GM12878 (cell line): ENCODE data around the gene MED13L. TPM values are rescaled to one million over a fixed set of nuclear protein-coding genes. Genes with fewer than 3 reads are reported as not detected.

ENCODE experiments used
- ATAC-seq: fragments of 200-7000 bp; cut with Tn5 transposase; 3 replicates; pipeline ENCODE4 v1.9.1; 2020; ENCODE audit warnings: mild to moderate bottlenecking, moderate library complexity
- BruUV-seq: library from RNA; stranded (reverse); fragments of 400-500 nt; replicated peaks from 2 replicates; lab custom pipeline; 2021; lab: Mats Ljungman, UMichigan
- CTCF ChIA-PET: fragments of 300-600 bp; sonication (Branson Sonifier 250); formaldehyde crosslinking; extraction: SDS; loops from one replicate; lab custom pipeline; 2021; ENCODE audit warnings: inconsistent platforms; lab: Yijun Ruan, JAX
- POLR2A ChIA-PET: fragments of 350-600 bp; formaldehyde crosslinking; extraction: SDS; loops from one replicate; lab custom pipeline; 2021; ENCODE audit warnings: inconsistent platforms; lab: Charles Lee
- RAD21 ChIA-PET: fragments of 300-600 bp; sonication (Branson Sonifier 250); formaldehyde crosslinking; loops from one replicate; lab custom pipeline; 2023; ENCODE audit warnings: antibody characterized with exemption; ENCODE audit not compliant: unreplicated experiment; lab: Charles Lee
- SMC1A ChIA-PET: fragments of 300-600 bp; sonication (Branson Sonifier 250); formaldehyde crosslinking; loops from one replicate; lab custom pipeline; 2023; ENCODE audit not compliant: unreplicated experiment, uncharacterized antibody; lab: Charles Lee
- DNase-seq: peaks from one replicate; pipeline ENCODE4 v3.0.0-alpha.2; 2011; ENCODE audit warnings: low read depth, low spot score
- FAIRE-seq: peaks from 3 replicates; lab custom pipeline; 2011; peaks lifted over from hg19 to GRCh38; lab: Jason Lieb, UNC
- H2AFZ ChIP-seq: 2 replicates; pipeline ENCODE4 v1.6.0; 2011; ENCODE audit warnings: low read depth, low read length, control low read depth; ENCODE audit not compliant: control insufficient read depth
- H3K27ac ChIP-seq: 2 replicates; pipeline ENCODE4 v1.5.1; 2011; ENCODE audit warnings: control low read depth; ENCODE audit not compliant: control insufficient read depth, insufficient read depth
- H3K27me3 ChIP-seq, 2 experiments: replicated peaks in 1 of 2; 2 replicates each; pipeline versions ENCODE4 v1.6.0 to v1.6.1; 2011; ENCODE audit warnings: low read length in 1 of 2; ENCODE audit not compliant: control insufficient read depth in 2 of 2, insufficient read depth in 2 of 2
- H3K36me3 ChIP-seq, 2 experiments: 2 replicates each; pipeline ENCODE4 v1.5.1; 2011; ENCODE audit warnings: low read length in 1 of 2; ENCODE audit not compliant: control insufficient read depth in 2 of 2, insufficient read depth in 2 of 2
- H3K4me1 ChIP-seq: 2 replicates; pipeline ENCODE4 v1.6.1; 2011; ENCODE audit warnings: mild to moderate bottlenecking, low read length, moderate library complexity, mixed read lengths; ENCODE audit not compliant: control insufficient read depth, insufficient read depth
- H3K4me2 ChIP-seq: 2 replicates; pipeline ENCODE4 v1.6.0; 2011; ENCODE audit warnings: control low read depth; ENCODE audit not compliant: control insufficient read depth, insufficient read depth
- H3K4me3 ChIP-seq: fragments of 200-600 bp; sonication (generic); 2 replicates; pipeline ENCODE4 v1.5.1; 2016
- H3K79me2 ChIP-seq: 2 replicates; pipeline ENCODE4 v1.6.0; 2011; ENCODE audit warnings: low read length; ENCODE audit not compliant: control insufficient read depth, insufficient read depth
- H3K9ac ChIP-seq: 2 replicates; pipeline ENCODE4 v1.8.0; 2011; ENCODE audit warnings: low read length, control low read depth, mixed read lengths; ENCODE audit not compliant: control insufficient read depth, insufficient read depth
- H3K9me3 ChIP-seq: replicated peaks from 3 replicates; pipeline ENCODE4 v1.5.1; 2011; ENCODE audit warnings: mild to moderate bottlenecking, low read length; ENCODE audit not compliant: control insufficient read depth, insufficient read depth
- H4K20me1 ChIP-seq: 2 replicates; pipeline ENCODE4 v1.6.0; 2011; ENCODE audit not compliant: control insufficient read depth, insufficient read depth
- ATF3 ChIP-seq: IDR thresholded peaks from 2 replicates; pipeline ENCODE4 v1.6.1; 2011; ENCODE audit warnings: low read depth, mild to moderate bottlenecking, low read length, moderate library complexity, borderline replicate concordance; ENCODE audit errors: extremely low read depth
- CBFB ChIP-seq: IDR thresholded peaks from 2 replicates; pipeline ENCODE4 v1.6.1; 2016; ENCODE audit warnings: antibody characterized with exemption, low read depth
- CREB1 ChIP-seq: IDR thresholded peaks from 2 replicates; pipeline ENCODE4 v1.6.1; 2012; ENCODE audit warnings: low read depth, mild to moderate bottlenecking, inconsistent platforms
- CTCF ChIP-seq, 3 experiments: IDR thresholded peaks in 2 of 3; conservative IDR thresholded peaks in 1 of 3; 2 replicates each; pipeline ENCODE4 v1.5.1; 2011; ENCODE audit warnings: low read depth in 3 of 3, low read length in 3 of 3, mild to moderate bottlenecking in 3 of 3, control low read depth in 2 of 3, moderate library complexity in 2 of 3, inconsistent platforms in 1 of 3, mixed read lengths in 1 of 3; ENCODE audit not compliant: control insufficient read depth in 2 of 3, insufficient read depth in 1 of 3; ENCODE audit errors: extremely low read depth in 1 of 3
- E4F1 ChIP-seq: fragments of 450-650 bp; IDR thresholded peaks from 2 replicates; pipeline ENCODE4 v1.6.1; 2018; ENCODE audit warnings: borderline replicate concordance, mild to moderate bottlenecking; ENCODE audit not compliant: partially characterized antibody
- EED ChIP-seq: sonication (generic); IDR thresholded peaks from 2 replicates; pipeline ENCODE4 v1.6.1; 2016; ENCODE audit warnings: antibody characterized with exemption, low read depth
- IKZF1 ChIP-seq: fragments of 450-650 bp; conservative IDR thresholded peaks from 2 replicates; pipeline ENCODE4 v1.6.1; 2017; ENCODE audit warnings: antibody characterized with exemption, mild to moderate bottlenecking
- JUND ChIP-seq: IDR thresholded peaks from 2 replicates; pipeline ENCODE4 v1.6.1; 2012; ENCODE audit warnings: low read depth, mild to moderate bottlenecking, low read length, improper control_type of control experiment, moderate library complexity
- MLLT1 ChIP-seq: fragments of 450-650 bp; IDR thresholded peaks from 2 replicates; pipeline ENCODE4 v1.6.1; 2016; ENCODE audit warnings: mild to moderate bottlenecking
- MTA3 ChIP-seq: IDR thresholded peaks from 2 replicates; pipeline ENCODE4 v1.6.1; 2012; ENCODE audit warnings: low read length, inconsistent platforms, borderline replicate concordance
- NFIC ChIP-seq: IDR thresholded peaks from 2 replicates; pipeline ENCODE4 v1.6.1; 2012; ENCODE audit warnings: low read depth, mild to moderate bottlenecking, inconsistent platforms, low read length, moderate library complexity
- POLR2AphosphoS2 ChIP-seq: IDR thresholded peaks from 2 replicates; pipeline ENCODE4 v1.6.1; 2011; ENCODE audit warnings: low read depth, mild to moderate bottlenecking, low read length, improper control_type of control experiment, moderate library complexity
- RAD51 ChIP-seq: fragments of 450-650 bp; IDR thresholded peaks from 2 replicates; pipeline ENCODE4 v1.6.1; 2016; ENCODE audit warnings: moderate library complexity, mild to moderate bottlenecking, inconsistent platforms
- RB1 ChIP-seq: fragments of 450-650 bp; formaldehyde crosslinking; IDR thresholded peaks from 2 replicates; pipeline ENCODE4 v1.6.1; 2017; ENCODE audit warnings: mild to moderate bottlenecking, borderline replicate concordance
- RBBP5 ChIP-seq: fragments of 200-600 bp; sonication (generic); conservative IDR thresholded peaks from 2 replicates; pipeline ENCODE4 v1.6.1; 2016
- ZNF384 ChIP-seq: IDR thresholded peaks from 2 replicates; pipeline ENCODE4 v1.6.1; 2012; ENCODE audit warnings: low read depth, mild to moderate bottlenecking, low read length, improper control_type of control experiment, borderline replicate concordance
- WGBS: methylation state at CpG from one replicate; pipeline ENCODE4 v1.1.6; 2016; ENCODE audit warnings: low lambda C conversion rate; ENCODE audit not compliant: insufficient replicate concordance, insufficient coverage; ENCODE audit errors: missing lambda C conversion rate; 5-methylcytosine and 5-hydroxymethylcytosine counted together
- in situ Hi-C: fragments of 300-500 bp; cut with MboI; formaldehyde crosslinking; loops from 9 replicates; pipeline ENCODE4 v1.14.3; 2018; ENCODE audit warnings: mixed read lengths
- intact Hi-C: fragments of 100-400 bp; cut with micrococcal nuclease; formaldehyde crosslinking; loops from one replicate; pipeline ENCODE4 v1.14.2; 2022; ENCODE audit not compliant: unreplicated experiment
- polyA plus RNA-seq, 11 experiments: library from polyadenylated mRNA; depleted of rRNA in 4 of 11; unstranded in 6 of 11; stranded (reverse) in 5 of 11; fragments of >200 nt; fragmentation: Nextera tagmentation in 4 of 11; fragmentation: Illumina TruSeq in 1 of 11; extraction: Ambion mirVana in 4 of 11; extraction: Trizol in 1 of 11; gene quantifications; 1 replicate in 1 of 11; 2 replicates in 10 of 11; pipeline versions ENCODE4 v1.2.1 to v1.2.3, GENCODE V29; 2011 to 2016; ENCODE audit warnings: inconsistent platforms in 2 of 11, missing spikeins in 2 of 11, low read depth in 1 of 11
- total RNA-seq, 4 experiments: library from RNA; depleted of rRNA in 3 of 4; stranded (reverse); fragments of >200 nt in 3 of 4; fragmentation: Illumina TruSeq in 1 of 4; extraction: Trizol in 1 of 4; gene quantifications; 2 replicates each; pipeline versions ENCODE4 v1.2.1 to v1.2.3, GENCODE V29; 2013 to 2021
- TF ChIP-seq, protein P1 (sequence below): fragments of 450-650 bp; IDR thresholded peaks from 2 replicates; pipeline ENCODE4 v1.6.1; 2017; ENCODE audit warnings: mild to moderate bottlenecking

The MED13L gene
- total and polyA plus RNA-seq, 10 of the 15 experiments (the other 5 are each of a cell fraction or from before 2014, with no cell fraction given): 3.7 to 30.1 (median 9.1) TPM

- 18% methylated on average over 2 of the region's 2 CpGs for WGBS
- BruUV-seq: no TSS peak
- ChIA-PET RAD21 (no interaction called here), CTCF (no interaction called here), SMC1A (no interaction called here), POLR2A (no interaction called here)
- in situ Hi-C loops (no loop called here), intact Hi-C loops (no loop called here)
- Histone ChIP-seq H3K27me3 (no peaks in the 10 kb centered on the region), H2AFZ (no peak overlapping the region), H3K4me1 (no peaks in the 10 kb centered on the region), H3K4me3 (no peak overlapping the region), H4K20me1 (no peaks in the 10 kb centered on the region), H3K27ac (no peak overlapping the region), H3K36me3 (no peaks in the 10 kb centered on the region), H3K9me3 (no peaks in the 10 kb centered on the region; the same call in 1 of the 3 replicates), H3K9ac (no peak overlapping the region), H3K4me2 (no peak overlapping the region), H3K79me2 (no peaks in the 10 kb centered on the region; the same call in 1 of the 2 replicates)
- DNase-seq (no peak), FAIRE-seq (no peak), ATAC-seq (peak; percentile 40; the same call in 2 of the 3 replicates)
- TF ChIP-seq RAD51 (no peak), EED (no peak), CTCF (IDR thresholded peaks at IDR 0.05 in 2 of 3, conservative IDR thresholded peaks at IDR 0.05 in 1 of 3; ENCODE audit: control insufficient read depth in 2 of 3, extremely low read depth in 1 of 3, insufficient read depth in 1 of 3, low read depth in 3 of 3, low read length in 3 of 3) (no peak), CBFB (no peak), JUND (no peak), E4F1 (no peak), CREB1 (no peak), RBBP5 (no peak), ZNF384 (no peak), ATF3 (no peak), RB1 (no peak), MTA3 (no peak), MLLT1 (no peak), POLR2AphosphoS2 (no peak), NFIC (no peak), IKZF1 (no peak)
- TF ChIP-seq, protein P1, sequence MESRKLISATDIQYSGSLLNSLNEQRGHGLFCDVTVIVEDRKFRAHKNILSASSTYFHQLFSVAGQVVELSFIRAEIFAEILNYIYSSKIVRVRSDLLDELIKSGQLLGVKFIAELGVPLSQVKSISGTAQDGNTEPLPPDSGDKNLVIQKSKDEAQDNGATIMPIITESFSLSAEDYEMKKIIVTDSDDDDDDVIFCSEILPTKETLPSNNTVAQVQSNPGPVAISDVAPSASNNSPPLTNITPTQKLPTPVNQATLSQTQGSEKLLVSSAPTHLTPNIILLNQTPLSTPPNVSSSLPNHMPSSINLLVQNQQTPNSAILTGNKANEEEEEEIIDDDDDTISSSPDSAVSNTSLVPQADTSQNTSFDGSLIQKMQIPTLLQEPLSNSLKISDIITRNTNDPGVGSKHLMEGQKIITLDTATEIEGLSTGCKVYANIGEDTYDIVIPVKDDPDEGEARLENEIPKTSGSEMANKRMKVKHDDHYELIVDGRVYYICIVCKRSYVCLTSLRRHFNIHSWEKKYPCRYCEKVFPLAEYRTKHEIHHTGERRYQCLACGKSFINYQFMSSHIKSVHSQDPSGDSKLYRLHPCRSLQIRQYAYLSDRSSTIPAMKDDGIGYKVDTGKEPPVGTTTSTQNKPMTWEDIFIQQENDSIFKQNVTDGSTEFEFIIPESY: no peak
Measured at GRCh38 chr12:116244001-116244400, 33.5 kb downstream of the MED13L start.
